HEK293 (cell line): ENCODE measurements around the gene ALOX12B.

ENCODE experiments used
- CTCF ChIA-PET: fragments of 350-600 bp; formaldehyde crosslinking; extraction: SDS; loops from one replicate; lab custom pipeline; 2021; ENCODE audit warnings: antibody characterized with exemption; lab: Yijun Ruan, JAX
- POLR2A ChIA-PET: fragments of 300-600 bp; formaldehyde crosslinking; extraction: SDS; loops from one replicate; lab custom pipeline; 2020; ENCODE audit warnings: antibody characterized with exemption, inconsistent platforms; lab: Yijun Ruan, JAX
- H3K27ac ChIP-seq: fragments of 200-500 bp; sonication (Bioruptor generic); 2 replicates; pipeline ENCODE4 v1.5.1; 2014; ENCODE audit warnings: low read depth, low read length, control low read depth, inconsistent platforms; ENCODE audit errors: extremely low read depth
- H3K36me3 ChIP-seq, 2 experiments: fragments of 200-500 bp in 1 of 2; sonication (Bioruptor generic) in 1 of 2; 1 replicate in 1 of 2; 2 replicates in 1 of 2; pipeline ENCODE4 v1.5.1; 2014 to 2017; ENCODE audit warnings: inconsistent platforms in 2 of 2, low read length in 2 of 2; ENCODE audit not compliant: control insufficient read depth in 2 of 2, insufficient read depth in 1 of 2
- H3K4me1 ChIP-seq: fragments of 200-500 bp; sonication (Bioruptor generic); 2 replicates; pipeline ENCODE4 v1.5.1; 2014; ENCODE audit warnings: mild to moderate bottlenecking, low read length, inconsistent platforms; ENCODE audit not compliant: control insufficient read depth, insufficient read depth
- H3K4me3 ChIP-seq: 2 replicates; pipeline ENCODE4 v1.5.1; 2011; ENCODE audit warnings: low read depth, mild to moderate bottlenecking, control low read depth, low read length, moderate library complexity
- H3K9me3 ChIP-seq: fragments of 200-500 bp; sonication (Bioruptor generic); 2 replicates; pipeline ENCODE4 v1.5.1; 2014; ENCODE audit warnings: low read depth, low read length, inconsistent platforms; ENCODE audit not compliant: control insufficient read depth, insufficient read depth
- GLIS1 ChIP-seq: fragments of 450-650 bp; formaldehyde crosslinking; IDR thresholded peaks from 2 replicates; pipeline ENCODE4 v1.5.1; 2016; ENCODE audit warnings: missing biosample characterization, missing genetic modification characterization
- GLIS2 ChIP-seq: fragments of 450-650 bp; formaldehyde crosslinking; IDR thresholded peaks from 2 replicates; pipeline ENCODE4 v1.5.1; 2016; ENCODE audit warnings: missing biosample characterization, missing genetic modification characterization
- KLF8 ChIP-seq: fragments of 450-650 bp; formaldehyde crosslinking; IDR thresholded peaks from 2 replicates; pipeline ENCODE4 v1.5.1; 2016; ENCODE audit warnings: missing biosample characterization, missing genetic modification characterization
- WT1 ChIP-seq: fragments of 450-650 bp; formaldehyde crosslinking; IDR thresholded peaks from 2 replicates; pipeline ENCODE4 v1.5.1; 2016; ENCODE audit warnings: missing biosample characterization, missing genetic modification characterization
- ZBTB1 ChIP-seq: fragments of 450-650 bp; formaldehyde crosslinking; IDR thresholded peaks from 2 replicates; pipeline ENCODE4 v1.5.1; 2016; ENCODE audit warnings: missing biosample characterization, missing genetic modification characterization
- ZNF2 ChIP-seq: fragments of 450-650 bp; formaldehyde crosslinking; IDR thresholded peaks from 2 replicates; pipeline ENCODE4 v1.5.1; 2016; ENCODE audit warnings: missing biosample characterization, missing genetic modification characterization
- ZNF341 ChIP-seq: fragments of 450-650 bp; formaldehyde crosslinking; IDR thresholded peaks from 2 replicates; pipeline ENCODE4; 2016; ENCODE audit warnings: low read depth, missing biosample characterization, missing genetic modification characterization
- ZNF366 ChIP-seq: fragments of 450-650 bp; formaldehyde crosslinking; conservative IDR thresholded peaks from 2 replicates; pipeline ENCODE4 v1.5.1; 2016; ENCODE audit warnings: missing biosample characterization, missing genetic modification characterization
- ZNF423 ChIP-seq: fragments of 450-650 bp; formaldehyde crosslinking; IDR thresholded peaks from 2 replicates; pipeline ENCODE4 v1.5.1; 2016; ENCODE audit warnings: missing biosample characterization, missing genetic modification characterization
- ZNF510 ChIP-seq: fragments of 450-650 bp; formaldehyde crosslinking; IDR thresholded peaks from 2 replicates; pipeline ENCODE4 v1.5.1; 2018; ENCODE audit warnings: mild to moderate bottlenecking, missing genetic modification characterization, missing biosample characterization; ENCODE audit not compliant: insufficient replicate concordance
- ZNF558 ChIP-seq: fragments of 450-650 bp; formaldehyde crosslinking; IDR thresholded peaks from 2 replicates; pipeline ENCODE4 v1.5.1; 2016; ENCODE audit warnings: missing biosample characterization, missing genetic modification characterization
- ZNF843 ChIP-seq: fragments of 450-650 bp; formaldehyde crosslinking; IDR thresholded peaks from 2 replicates; pipeline ENCODE4 v1.5.1; 2016; ENCODE audit warnings: missing biosample characterization, missing genetic modification characterization
- ZXDB ChIP-seq: fragments of 450-650 bp; formaldehyde crosslinking; IDR thresholded peaks from 2 replicates; pipeline ENCODE4 v1.5.1; 2016; ENCODE audit warnings: missing biosample characterization, missing genetic modification characterization
- TF ChIP-seq, protein P1 (sequence below): fragments of 450-650 bp; formaldehyde crosslinking; IDR thresholded peaks from 2 replicates; pipeline ENCODE4 v1.5.1; 2016; ENCODE audit warnings: missing biosample characterization, missing genetic modification characterization, borderline replicate concordance
- TF ChIP-seq, protein P2 (sequence below): fragments of 450-650 bp; formaldehyde crosslinking; IDR thresholded peaks from 2 replicates; pipeline ENCODE4 v1.5.1; 2016; ENCODE audit warnings: missing biosample characterization, missing genetic modification characterization, borderline replicate concordance
- TF ChIP-seq, protein P3 (sequence below): fragments of 450-650 bp; formaldehyde crosslinking; IDR thresholded peaks from 2 replicates; pipeline ENCODE4 v1.5.1; 2016; ENCODE audit warnings: missing biosample characterization, missing genetic modification characterization
- TF ChIP-seq, protein P4 (sequence below): IDR thresholded peaks from 2 replicates; pipeline ENCODE4 v1.6.1; 2011; ENCODE audit warnings: mild to moderate bottlenecking, low read depth, low read length, borderline replicate concordance
- TF ChIP-seq, protein P5 (sequence below): fragments of 450-650 bp; formaldehyde crosslinking; IDR thresholded peaks from 2 replicates; pipeline ENCODE4 v1.5.1; 2016; ENCODE audit warnings: missing biosample characterization, missing genetic modification characterization
- TF ChIP-seq, protein P6 (sequence below): fragments of 450-650 bp; formaldehyde crosslinking; optimal IDR thresholded peaks from 2 replicates; pipeline ENCODE3; 2016; ENCODE audit warnings: missing biosample characterization, mild to moderate bottlenecking, missing genetic modification characterization

ALOX12B gene

DNA sequence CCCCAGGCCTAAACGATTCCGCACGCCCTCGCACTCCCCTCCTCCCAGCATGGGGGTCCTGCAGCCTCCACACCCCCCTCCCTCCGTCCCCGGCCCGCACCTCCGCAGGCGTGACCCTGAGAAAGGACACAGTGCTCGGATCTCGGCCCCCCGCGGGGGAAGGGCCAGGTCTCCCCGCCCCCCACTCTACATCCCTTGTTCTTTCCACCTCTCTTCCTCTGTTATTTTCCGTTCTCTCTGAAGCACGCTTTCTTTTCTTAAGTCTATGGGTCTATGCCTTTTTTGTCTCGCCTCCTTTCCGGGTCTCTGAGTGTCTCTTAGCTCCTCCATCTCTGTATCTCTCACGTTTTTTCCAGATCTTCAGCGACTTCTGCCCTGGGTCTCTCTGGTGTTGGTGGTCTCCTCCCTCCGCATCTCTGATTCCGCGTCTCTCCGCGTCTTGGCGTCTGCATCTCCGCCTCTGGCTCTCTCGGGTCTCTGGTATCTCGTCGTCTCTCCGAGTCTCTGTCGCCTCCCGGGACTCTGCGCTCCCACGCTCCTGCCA lies 38.5 kb upstream of the ALOX12B start:
- POLR2A ChIA-PET, result interaction anchor here (0.9 to 1.6 kb wide), 3 partner anchors 28 to 98 kb away, joined by 3 to 6 read pairs (median 4); no protein-coding TSS in a partner anchor
- TF ChIP-seq ZNF510 (tag by site-specific recombination), result no peak
- TF ChIP-seq ZNF843 (tag by site-specific recombination), result 0 out of 2 replicates have a peak, but pooled peaks have one; percentile 6
- TF ChIP-seq ZXDB (tag by site-specific recombination), result peak; percentile 28; the same call in 1 of the 2 replicates
- TF ChIP-seq, protein P1, sequence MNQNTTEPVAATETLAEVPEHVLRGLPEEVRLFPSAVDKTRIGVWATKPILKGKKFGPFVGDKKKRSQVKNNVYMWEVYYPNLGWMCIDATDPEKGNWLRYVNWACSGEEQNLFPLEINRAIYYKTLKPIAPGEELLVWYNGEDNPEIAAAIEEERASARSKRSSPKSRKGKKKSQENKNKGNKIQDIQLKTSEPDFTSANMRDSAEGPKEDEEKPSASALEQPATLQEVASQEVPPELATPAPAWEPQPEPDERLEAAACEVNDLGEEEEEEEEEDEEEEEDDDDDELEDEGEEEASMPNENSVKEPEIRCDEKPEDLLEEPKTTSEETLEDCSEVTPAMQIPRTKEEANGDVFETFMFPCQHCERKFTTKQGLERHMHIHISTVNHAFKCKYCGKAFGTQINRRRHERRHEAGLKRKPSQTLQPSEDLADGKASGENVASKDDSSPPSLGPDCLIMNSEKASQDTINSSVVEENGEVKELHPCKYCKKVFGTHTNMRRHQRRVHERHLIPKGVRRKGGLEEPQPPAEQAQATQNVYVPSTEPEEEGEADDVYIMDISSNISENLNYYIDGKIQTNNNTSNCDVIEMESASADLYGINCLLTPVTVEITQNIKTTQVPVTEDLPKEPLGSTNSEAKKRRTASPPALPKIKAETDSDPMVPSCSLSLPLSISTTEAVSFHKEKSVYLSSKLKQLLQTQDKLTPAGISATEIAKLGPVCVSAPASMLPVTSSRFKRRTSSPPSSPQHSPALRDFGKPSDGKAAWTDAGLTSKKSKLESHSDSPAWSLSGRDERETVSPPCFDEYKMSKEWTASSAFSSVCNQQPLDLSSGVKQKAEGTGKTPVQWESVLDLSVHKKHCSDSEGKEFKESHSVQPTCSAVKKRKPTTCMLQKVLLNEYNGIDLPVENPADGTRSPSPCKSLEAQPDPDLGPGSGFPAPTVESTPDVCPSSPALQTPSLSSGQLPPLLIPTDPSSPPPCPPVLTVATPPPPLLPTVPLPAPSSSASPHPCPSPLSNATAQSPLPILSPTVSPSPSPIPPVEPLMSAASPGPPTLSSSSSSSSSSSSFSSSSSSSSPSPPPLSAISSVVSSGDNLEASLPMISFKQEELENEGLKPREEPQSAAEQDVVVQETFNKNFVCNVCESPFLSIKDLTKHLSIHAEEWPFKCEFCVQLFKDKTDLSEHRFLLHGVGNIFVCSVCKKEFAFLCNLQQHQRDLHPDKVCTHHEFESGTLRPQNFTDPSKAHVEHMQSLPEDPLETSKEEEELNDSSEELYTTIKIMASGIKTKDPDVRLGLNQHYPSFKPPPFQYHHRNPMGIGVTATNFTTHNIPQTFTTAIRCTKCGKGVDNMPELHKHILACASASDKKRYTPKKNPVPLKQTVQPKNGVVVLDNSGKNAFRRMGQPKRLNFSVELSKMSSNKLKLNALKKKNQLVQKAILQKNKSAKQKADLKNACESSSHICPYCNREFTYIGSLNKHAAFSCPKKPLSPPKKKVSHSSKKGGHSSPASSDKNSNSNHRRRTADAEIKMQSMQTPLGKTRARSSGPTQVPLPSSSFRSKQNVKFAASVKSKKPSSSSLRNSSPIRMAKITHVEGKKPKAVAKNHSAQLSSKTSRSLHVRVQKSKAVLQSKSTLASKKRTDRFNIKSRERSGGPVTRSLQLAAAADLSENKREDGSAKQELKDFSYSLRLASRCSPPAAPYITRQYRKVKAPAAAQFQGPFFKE (tag by site-specific recombination), result 0 out of 2 replicates have a peak, but pooled peaks have one; percentile 32
- peak; percentile 49; the same call in 1 of the 2 replicates for TF ChIP-seq WT1 (tag by site-specific recombination)
- peak; percentile 15; the same call in 1 of the 2 replicates for TF ChIP-seq KLF8 (tag by site-specific recombination)
- peak; percentile 98 for TF ChIP-seq ZNF366 (tag by site-specific recombination)
- TF ChIP-seq, protein P2, sequence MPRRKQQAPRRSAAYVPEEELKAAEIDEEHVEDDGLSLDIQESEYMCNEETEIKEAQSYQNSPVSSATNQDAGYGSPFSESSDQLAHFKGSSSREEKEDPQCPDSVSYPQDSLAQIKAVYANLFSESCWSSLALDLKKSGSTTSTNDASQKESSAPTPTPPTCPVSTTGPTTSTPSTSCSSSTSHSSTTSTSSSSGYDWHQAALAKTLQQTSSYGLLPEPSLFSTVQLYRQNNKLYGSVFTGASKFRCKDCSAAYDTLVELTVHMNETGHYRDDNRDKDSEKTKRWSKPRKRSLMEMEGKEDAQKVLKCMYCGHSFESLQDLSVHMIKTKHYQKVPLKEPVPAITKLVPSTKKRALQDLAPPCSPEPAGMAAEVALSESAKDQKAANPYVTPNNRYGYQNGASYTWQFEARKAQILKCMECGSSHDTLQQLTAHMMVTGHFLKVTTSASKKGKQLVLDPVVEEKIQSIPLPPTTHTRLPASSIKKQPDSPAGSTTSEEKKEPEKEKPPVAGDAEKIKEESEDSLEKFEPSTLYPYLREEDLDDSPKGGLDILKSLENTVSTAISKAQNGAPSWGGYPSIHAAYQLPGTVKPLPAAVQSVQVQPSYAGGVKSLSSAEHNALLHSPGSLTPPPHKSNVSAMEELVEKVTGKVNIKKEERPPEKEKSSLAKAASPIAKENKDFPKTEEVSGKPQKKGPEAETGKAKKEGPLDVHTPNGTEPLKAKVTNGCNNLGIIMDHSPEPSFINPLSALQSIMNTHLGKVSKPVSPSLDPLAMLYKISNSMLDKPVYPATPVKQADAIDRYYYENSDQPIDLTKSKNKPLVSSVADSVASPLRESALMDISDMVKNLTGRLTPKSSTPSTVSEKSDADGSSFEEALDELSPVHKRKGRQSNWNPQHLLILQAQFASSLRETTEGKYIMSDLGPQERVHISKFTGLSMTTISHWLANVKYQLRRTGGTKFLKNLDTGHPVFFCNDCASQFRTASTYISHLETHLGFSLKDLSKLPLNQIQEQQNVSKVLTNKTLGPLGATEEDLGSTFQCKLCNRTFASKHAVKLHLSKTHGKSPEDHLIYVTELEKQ (tag by site-specific recombination), result no peak; the same call in 1 of the 2 replicates
- TF ChIP-seq GLIS2, result peak; percentile 97
- TF ChIP-seq ZNF2 (tag by site-specific recombination), result peak; percentile 72; the same call in 1 of the 2 replicates
- TF ChIP-seq ZNF558 (tag by site-specific recombination), result 0 out of 2 replicates have a peak, but pooled peaks have one; percentile 1
- TF ChIP-seq, protein P3, sequence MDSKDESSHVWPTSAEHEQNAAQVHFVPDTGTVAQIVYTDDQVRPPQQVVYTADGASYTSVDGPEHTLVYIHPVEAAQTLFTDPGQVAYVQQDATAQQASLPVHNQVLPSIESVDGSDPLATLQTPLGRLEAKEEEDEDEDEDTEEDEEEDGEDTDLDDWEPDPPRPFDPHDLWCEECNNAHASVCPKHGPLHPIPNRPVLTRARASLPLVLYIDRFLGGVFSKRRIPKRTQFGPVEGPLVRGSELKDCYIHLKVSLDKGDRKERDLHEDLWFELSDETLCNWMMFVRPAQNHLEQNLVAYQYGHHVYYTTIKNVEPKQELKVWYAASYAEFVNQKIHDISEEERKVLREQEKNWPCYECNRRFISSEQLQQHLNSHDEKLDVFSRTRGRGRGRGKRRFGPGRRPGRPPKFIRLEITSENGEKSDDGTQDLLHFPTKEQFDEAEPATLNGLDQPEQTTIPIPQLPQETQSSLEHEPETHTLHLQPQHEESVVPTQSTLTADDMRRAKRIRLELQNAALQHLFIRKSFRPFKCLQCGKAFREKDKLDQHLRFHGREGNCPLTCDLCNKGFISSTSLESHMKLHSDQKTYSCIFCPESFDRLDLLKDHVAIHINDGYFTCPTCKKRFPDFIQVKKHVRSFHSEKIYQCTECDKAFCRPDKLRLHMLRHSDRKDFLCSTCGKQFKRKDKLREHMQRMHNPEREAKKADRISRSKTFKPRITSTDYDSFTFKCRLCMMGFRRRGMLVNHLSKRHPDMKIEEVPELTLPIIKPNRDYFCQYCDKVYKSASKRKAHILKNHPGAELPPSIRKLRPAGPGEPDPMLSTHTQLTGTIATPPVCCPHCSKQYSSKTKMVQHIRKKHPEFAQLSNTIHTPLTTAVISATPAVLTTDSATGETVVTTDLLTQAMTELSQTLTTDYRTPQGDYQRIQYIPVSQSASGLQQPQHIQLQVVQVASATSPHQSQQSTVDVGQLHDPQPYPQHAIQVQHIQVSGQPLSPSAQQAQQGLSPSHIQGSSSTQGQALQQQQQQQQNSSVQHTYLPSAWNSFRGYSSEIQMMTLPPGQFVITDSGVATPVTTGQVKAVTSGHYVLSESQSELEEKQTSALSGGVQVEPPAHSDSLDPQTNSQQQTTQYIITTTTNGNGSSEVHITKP (tag by site-specific recombination), result peak; percentile 53; the same call in 1 of the 2 replicates
- TF ChIP-seq ZBTB1 (tag by site-specific recombination), result peak; percentile 37; the same call in 1 of the 2 replicates
- TF ChIP-seq, protein P4, sequence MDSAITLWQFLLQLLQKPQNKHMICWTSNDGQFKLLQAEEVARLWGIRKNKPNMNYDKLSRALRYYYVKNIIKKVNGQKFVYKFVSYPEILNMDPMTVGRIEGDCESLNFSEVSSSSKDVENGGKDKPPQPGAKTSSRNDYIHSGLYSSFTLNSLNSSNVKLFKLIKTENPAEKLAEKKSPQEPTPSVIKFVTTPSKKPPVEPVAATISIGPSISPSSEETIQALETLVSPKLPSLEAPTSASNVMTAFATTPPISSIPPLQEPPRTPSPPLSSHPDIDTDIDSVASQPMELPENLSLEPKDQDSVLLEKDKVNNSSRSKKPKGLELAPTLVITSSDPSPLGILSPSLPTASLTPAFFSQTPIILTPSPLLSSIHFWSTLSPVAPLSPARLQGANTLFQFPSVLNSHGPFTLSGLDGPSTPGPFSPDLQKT, result no peak
- peak; percentile 96 for TF ChIP-seq ZNF341
- TF ChIP-seq ZNF423 (tag by site-specific recombination), result peak; percentile 37; the same call in 1 of the 2 replicates
- peak; percentile 77 for TF ChIP-seq GLIS1
- TF ChIP-seq, protein P5, sequence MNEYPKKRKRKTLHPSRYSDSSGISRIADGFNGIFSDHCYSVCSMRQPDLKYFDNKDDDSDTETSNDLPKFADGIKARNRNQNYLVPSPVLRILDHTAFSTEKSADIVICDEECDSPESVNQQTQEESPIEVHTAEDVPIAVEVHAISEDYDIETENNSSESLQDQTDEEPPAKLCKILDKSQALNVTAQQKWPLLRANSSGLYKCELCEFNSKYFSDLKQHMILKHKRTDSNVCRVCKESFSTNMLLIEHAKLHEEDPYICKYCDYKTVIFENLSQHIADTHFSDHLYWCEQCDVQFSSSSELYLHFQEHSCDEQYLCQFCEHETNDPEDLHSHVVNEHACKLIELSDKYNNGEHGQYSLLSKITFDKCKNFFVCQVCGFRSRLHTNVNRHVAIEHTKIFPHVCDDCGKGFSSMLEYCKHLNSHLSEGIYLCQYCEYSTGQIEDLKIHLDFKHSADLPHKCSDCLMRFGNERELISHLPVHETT, result peak; percentile 62
- TF ChIP-seq, protein P6, sequence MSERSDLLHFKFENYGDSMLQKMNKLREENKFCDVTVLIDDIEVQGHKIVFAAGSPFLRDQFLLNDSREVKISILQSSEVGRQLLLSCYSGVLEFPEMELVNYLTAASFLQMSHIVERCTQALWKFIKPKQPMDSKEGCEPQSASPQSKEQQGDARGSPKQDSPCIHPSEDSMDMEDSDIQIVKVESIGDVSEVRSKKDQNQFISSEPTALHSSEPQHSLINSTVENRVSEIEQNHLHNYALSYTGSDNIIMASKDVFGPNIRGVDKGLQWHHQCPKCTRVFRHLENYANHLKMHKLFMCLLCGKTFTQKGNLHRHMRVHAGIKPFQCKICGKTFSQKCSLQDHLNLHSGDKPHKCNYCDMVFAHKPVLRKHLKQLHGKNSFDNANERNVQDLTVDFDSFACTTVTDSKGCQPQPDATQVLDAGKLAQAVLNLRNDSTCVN (tag by site-specific recombination), result peak; percentile 64

More for the DNA sequence above, 38.5 kb upstream of the ALOX12B start:
- Histone ChIP-seq H3K9me3 (no peaks in the 10 kb centered on the region), H3K36me3 (no peaks in the 10 kb centered on the region), H3K4me1 (peaks cover 14% of the 10 kb centered on the region), H3K4me3 (peak overlapping the region; percentile 55), H3K27ac (peak overlapping the region; percentile 77)
- CTCF ChIA-PET, result interaction anchor here (0.6 to 4.7 kb wide), 6 partner anchors 10 to 438 kb away, joined by 3 to 36 read pairs (median 4); no protein-coding TSS in a partner anchor
